NOMO-1 treated with dmso at 0.1 percent for 144 hours (cell line): Measurements from ENCODE around the gene IGF2BP3.
A peak's percentile ranks its signal among the peaks of the same experiment; 100 is the strongest.
"Not testable (repeated sequence)": the region's sequence is repeated elsewhere in the genome, so short reads cannot be mapped to it uniquely, and the experiment has no call there.

Experiments used
- DNase-seq: peaks from one replicate; lab custom pipeline; 2025; ENCODE audit not compliant: unreplicated experiment; lab: John Stamatoyannopoulos, UW

IGF2BP3 gene

DNA sequence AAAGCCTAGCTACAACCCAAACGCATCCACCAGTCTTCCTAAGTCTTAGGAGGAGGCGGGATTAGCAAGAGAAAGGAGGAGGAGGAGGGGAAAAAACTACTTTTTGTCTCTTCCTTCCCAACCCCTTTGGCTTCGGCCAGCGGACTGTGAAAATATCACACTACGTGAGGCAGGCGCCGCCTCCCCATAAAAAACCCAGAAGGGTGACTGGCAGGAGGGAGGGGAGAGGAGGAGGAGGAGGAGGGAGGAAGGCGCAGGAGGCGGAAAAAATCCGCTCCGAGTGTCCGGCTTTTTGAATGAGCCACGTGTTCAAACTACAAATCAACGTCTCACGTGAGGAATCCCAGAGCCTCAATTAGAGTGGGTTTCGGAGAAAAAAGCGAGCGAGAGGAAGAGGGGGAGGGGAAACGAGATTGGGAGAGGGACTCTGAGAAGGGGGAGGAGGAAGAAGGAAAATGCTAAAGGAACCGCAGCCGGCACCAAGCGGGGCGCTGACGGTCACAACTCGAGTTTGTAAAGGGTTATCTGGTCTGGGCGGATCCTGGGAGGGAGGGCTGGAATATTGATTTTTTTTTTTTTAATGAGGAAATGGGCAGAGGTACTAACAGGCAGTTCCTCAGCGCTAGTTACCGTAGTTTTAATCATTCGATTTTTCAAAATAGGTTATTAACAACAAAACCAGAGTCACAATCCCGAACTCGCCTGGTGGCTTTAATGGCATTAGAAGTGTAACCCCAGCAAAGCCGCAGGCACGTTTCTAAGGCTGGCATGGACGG lies at the start of gene IGF2BP3:
Gene IGF2BP3 (minus strand): TSS at position 162 of the 776 bp plus-strand sequence. CDS start 381 bp downstream, outside the sequence.
- DNase-seq: no peak

DNA sequence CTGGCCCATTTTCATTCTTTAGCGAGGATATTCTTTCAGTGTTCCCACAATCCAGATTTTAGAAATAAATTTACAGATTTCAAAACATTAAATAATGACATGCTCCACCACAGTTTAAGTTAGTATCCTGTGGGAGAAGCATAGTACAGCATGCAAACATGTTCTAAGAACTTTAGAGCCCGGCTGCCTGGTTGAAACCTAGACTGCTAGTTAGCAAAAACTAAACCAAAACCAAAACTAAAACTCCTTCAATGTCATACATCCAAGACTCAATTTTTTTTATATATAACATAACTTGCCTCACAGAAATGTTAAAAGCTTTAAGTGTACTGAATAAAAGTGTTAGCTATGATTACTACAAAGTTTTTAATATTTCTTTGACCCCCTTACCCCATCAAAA lies 44.5 kb upstream of the IGF2BP3 start:
- DNase-seq: no peak

DNA sequence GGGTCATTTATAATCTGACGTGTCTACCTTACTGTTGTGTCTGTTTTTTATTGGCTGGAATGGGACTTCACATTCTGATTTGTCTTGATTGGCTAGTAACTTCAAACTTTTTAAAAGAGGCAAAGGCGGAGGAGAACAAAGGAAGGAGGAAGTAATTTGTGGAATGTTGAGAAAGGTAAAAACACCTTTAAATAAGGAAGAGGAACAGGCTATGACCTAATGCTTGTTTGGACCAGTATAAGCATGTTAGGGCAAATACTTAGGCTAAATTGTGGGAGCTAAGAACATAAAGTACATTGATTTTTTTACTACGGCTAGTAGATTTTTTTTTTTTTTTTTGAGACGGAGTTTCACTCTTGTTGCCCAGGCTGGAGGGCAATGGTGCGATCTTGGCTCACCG lies 43.5 kb upstream of the IGF2BP3 start:
- DNase-seq: not testable (repeated sequence)

DNA sequence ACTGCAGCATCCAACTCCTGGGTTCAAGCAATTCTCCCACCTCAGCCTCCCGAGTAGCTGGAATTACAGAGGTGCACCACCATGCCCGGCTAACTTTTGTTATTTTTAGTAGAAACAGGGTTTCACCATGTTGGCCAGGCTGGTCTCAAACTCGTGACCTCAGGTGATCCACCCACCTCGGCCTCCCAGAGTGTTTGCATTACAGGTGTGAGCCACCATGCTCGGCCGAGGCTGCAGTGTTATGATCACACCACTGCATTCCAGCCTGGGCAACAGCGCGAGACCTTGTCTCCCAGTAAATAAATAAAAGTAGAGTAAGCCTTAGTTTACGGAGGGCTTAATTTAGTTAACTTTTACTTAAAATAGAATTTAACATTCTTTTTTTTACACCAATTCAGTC lies 23.7 kb upstream of the IGF2BP3 start:
- no peak for DNase-seq

DNA sequence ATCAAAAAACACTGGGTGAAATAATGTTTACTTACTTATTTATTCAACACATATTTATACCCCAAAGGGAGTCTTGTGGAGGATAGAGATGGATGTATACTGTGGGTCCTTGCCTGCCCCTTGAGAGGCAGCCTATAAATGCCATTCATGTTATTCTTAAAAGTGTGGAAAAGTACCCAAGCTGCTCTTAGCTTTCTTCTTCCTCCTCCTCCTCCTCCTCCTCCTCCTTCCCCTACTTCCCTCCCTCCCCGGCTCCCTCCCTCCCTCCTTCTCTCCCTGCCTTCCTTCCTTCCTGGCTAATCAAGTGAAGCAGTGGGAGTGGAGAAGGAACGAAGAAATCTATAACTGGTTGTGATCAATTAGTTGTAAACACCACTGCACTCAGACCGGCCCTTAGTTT lies 21.2 kb upstream of the IGF2BP3 start:
- no peak for DNase-seq

DNA sequence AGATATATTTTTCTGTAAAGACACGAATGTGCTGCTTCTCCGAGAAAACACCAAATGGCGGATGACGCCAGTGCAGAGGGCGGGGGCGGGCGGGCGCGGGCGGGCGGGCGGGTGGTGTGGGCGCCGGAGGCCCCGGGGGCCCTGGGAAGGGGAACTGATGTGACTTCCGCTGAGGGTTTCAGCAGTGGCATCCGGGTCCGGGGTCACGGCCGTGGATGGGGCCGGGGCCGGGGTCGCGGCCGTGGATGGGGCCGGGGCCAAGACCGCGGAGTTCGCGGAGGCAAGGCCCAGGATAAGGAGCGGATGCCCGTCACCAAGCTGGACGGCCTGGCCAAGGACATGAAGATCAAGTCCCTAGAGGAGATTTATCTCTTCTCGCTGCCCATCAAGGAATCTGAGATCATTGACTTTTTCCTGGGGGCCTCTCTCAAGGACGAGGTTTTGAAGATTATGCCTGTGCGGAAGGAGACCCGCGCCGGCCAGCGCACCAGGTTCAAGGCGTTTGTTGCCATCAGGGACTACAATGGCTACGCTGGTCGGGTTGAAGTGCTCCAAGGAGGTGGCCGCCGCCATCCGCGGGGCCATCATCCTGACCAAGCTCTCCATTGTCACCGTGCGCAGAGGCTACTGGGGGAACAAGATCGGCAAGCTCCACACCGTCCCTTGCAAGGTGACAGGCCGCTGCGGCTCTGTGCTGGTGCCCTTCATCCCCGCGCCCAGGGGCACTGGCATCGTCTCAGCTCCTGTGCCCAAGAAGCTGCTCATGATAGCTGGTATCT lies 20.3 kb upstream of the IGF2BP3 start:
- DNase-seq: no peak

DNA sequence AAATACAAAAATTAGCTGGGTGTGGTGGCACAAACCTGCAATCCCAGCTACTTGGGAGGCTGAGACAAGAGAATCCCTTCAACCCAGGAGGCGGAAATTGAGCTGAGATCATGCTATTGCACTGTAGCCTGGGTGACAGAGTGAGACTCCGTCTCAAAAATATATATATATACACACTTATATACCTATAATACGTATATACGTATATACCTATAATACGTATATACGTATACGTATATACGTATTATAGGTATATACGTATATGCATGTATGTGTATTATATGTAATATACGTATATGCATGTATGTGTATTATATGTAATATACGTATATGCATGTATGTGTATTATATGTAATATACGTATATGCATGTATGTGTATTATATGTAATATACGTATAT lies 18.4 kb upstream of the IGF2BP3 start:
- DNase-seq: not testable (repeated sequence)

DNA sequence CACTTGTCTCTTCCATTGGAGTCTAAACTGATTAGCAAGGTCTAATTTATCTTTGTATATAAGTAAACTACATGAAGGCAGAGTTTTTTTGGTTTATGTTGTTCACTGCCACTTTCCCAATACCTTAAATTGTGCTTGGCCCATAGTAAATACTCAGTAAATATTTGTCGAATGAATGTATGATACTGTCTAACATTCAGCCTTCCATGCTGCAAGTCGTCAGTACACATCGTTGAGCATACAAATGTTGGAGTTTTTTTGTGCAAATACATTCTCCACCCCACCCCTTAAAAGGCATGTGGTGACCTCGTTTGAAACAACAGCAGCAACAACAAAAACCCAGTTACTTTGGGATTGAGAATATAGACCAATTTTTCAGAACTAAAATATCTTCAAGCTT lies 17.4 kb upstream of the IGF2BP3 start:
- no peak for DNase-seq

DNA sequence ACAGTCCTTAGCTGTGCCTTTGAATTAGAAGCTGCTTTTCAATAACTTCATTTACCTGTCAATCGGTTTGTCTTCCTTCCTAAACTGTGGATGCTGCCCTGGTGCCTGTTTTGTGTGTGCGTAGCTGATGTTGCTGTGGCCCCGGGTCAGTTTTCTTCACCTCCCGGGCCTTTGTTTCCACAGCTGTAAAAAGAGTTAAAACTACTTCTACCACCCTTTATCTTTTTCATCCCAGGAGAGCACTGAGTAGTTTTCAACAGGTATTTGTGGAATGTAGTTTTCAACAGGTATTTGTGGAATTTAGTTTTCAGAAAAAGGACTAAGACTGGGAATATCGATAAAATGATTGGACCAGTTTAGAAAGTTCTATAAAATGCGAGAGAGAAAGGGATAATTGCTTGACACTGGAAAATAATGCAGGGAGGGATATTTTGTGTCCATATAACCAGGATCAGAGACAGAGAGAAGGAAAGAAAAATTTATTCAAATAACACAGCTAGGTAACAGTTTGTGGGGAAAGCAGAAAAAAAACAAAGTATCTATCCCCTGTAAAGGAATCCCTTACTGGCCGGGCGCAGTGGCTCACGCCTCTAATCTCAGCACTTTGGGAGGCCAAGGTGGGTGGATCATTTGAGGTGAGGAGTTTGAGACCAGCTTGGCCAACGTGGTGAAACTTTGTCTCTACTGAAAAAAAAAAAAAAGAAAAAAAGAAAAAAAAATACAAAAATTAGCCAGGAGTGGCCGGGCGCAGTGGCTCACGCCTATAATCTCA lies 15.9 kb upstream of the IGF2BP3 start:
- no peak for DNase-seq

DNA sequence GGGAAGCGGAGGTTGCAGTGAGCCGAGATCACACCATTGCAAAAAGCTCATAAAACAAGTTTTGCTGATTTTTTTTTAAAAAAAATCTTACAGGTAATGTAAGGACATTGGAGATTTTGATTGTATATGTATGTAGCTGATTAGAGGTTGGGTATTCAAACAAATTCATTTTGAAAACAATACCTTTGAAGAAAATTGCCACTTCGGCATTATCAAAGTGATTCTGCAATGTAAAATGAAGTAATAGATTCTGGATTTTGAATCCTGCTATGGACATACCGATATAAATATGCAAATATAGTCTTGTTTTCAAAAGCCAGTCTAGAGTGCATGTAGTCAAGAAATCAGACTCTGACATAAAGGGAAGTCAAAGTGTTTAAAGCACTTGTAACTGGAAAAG lies 12.4 kb upstream of the IGF2BP3 start:
- no peak for DNase-seq

DNA sequence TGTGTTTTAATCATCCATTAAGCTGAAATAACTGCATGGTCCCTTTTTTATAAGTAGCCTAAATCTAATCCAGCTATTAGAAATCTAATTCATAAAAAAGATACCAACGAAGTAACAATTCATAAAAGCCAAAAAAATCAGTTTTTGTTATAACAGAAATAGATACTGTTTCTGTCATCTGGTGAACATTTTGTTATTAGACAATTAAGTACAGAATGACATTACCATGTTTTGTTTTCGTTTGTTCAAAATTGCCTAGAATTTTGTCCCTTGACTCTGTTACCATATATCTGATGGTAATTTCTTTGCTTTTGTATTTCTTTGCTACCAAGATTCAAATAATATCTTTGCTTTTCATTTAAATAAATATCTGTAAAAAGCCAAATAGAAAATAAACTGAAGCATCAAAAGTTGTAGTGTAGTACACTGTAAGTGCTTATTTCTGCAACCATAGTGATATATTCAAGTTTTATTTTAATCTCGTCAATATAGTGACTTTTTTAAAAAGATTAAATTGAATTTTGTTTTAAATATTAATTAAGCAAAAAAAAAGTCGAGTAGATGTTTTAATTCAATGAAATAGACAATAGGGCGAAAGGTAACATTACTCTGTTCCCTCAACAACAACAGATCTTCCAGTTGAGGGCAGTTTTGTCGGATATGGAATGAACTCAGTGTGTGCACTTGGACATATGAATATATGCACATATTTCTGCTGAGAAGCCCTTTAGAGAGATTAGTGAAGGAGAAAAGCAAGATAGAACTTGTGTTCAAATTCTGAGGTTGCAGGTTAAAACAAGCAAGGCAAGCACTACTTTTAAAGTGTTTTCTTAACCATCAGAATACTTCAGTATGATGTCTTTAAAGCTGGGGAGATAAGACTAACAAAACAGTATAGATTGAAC lies 7.9 kb upstream of the IGF2BP3 start:
- no peak for DNase-seq

DNA sequence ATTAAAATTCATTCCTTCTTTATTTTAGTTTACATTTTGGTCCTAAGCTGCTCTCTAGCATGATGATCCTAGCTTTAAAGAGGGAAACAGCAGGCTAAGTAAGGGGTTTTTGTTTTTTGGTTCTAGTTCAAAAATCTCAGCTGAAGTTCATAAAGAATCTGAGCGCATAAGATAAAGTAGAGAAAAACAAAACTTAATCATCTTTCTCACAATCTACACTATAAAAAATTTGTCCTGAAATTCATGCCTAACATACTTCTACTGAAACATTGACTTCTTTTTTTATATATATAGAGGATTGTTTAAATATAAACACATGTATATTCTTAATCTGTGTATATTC lies 6.8 kb upstream of the IGF2BP3 start:
- DNase-seq: no peak

DNA sequence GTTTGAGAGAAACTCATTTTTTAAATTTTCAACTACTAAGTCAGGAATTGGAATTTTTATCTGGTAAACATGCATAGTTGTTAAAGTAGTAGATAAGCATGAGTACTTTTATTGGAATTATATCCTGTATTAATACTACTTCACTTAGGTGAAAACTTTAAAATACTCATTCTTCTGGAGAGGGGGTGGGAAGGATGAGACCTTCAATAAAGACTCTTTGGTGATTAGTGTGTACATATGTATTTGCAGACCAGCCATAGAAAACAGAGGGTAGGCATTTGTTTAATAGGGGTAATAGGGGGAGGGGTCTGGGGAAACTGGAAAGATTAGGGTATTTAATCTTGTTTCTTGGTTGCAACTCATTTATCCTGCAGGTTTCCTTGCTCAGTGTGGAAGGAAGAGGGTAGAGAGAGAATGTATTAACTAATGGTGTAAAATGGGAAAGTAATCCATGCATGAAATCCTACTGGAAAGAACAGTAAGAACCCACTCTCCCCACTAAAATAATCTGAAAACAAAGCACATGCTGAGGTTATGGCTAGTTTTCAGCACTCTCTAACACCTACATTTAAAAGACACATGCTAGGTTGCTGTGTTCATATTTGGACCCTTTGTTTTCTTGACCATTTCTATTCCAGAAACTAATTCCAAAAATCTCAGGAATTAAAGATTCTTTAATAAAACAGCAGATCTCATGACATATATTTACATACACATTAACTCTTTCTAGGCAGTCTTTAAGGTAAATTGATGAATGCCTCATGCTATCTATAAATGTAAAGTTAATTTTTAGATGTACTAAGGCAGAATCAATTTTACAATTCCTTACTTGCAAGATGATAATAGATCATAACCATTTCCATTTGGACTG lies 6.2 kb upstream of the IGF2BP3 start:
- DNase-seq: no peak

DNA sequence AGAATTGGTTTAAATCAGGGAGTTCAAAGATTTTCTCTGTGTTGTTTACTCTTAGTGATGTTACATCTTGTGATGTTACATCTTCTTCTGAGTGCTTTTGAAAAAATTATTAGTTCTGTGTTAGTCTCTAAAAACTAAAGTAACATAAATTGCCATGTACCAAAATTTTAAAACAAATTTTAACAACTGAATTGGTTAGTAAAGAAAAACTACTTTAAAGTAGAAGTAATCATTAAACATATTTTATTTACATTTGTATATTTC lies 5.2 kb upstream of the IGF2BP3 start:
- DNase-seq: no peak

DNA sequence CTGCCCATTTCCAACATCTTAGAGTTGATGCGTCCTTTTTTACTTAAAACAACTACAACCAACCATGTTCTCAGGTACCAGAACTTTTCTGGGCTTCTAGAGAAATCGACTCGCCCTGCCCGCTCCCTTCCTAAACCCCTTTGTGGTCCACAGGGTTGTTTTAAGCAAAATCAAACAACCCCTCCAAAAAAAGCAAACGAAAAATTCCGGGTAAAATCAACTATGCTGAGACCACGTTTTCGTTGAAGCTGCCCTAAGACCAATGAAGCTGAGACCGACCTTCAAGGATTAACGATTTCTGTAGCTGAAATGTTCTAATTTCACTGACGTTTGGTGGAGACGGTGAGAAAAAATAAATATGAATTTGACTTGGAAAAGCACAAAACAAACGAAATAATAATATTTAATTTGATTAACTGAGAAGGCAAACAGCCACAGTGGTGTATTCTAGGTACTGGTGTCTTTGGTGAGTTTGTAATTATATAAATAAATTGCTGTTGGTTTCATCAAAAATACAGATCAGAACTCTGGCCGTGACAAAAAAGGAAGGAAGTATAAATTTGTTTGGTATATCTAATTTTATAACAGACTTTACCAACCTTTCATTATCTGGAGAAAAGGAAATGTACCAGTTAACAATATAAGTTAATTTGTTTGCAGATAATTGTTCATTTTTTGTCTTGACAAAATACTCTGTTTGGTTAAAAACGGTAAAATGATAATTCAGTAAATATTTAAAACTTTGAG lies 4.7 kb upstream of the IGF2BP3 start:
- DNase-seq: no peak

DNA sequence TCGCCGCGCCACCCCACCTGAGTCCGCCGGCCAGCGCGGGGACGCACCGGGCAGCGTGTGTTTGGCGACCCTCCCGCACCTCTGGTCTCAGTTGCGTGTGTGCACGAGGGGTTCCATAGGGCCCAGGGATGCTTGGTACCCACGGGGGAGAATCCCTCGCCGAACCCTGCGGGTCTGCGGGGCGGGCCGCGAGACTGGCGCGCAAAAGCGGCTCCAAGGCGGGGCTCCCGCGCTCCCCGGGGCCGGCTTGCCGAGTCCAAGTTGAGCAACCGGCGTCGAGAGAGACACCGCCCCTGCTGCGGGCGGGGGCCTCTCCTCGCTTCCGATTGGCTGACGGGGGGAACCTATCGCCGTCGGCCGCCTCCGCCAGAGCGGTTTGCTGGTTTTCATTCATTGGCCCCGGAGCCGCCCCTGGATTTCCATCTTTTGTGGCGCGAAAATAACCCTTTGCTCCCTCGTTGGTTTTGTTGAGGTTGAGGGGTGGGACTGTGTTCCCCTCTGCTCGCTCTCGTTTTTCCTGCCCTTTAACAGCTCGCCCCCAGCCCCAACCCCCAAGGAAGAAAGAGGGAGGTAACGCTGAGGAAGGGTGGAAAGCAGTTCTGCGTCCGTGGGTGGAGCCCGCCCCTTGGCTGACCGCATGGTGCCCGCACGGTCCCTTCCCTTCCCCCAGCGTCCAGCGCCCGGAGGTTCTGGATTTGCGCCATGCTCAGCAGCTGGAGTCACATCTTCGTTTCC lies 4.0 kb upstream of the IGF2BP3 start:
- peak; percentile 88 for DNase-seq

DNA sequence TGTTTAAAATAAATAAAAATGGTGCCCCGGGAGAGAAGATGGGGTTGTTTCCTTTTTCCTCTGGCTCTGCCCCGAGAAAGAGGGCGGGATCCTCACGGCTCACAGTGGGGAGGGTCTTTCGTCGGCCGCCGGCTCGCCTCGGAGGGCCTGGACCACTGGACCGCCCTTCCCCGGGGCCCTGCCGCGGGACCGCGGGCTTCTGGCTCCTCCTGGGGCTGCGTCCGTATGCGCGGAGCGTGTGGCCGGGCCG lies 3.5 kb upstream of the IGF2BP3 start:
- no peak for DNase-seq

DNA sequence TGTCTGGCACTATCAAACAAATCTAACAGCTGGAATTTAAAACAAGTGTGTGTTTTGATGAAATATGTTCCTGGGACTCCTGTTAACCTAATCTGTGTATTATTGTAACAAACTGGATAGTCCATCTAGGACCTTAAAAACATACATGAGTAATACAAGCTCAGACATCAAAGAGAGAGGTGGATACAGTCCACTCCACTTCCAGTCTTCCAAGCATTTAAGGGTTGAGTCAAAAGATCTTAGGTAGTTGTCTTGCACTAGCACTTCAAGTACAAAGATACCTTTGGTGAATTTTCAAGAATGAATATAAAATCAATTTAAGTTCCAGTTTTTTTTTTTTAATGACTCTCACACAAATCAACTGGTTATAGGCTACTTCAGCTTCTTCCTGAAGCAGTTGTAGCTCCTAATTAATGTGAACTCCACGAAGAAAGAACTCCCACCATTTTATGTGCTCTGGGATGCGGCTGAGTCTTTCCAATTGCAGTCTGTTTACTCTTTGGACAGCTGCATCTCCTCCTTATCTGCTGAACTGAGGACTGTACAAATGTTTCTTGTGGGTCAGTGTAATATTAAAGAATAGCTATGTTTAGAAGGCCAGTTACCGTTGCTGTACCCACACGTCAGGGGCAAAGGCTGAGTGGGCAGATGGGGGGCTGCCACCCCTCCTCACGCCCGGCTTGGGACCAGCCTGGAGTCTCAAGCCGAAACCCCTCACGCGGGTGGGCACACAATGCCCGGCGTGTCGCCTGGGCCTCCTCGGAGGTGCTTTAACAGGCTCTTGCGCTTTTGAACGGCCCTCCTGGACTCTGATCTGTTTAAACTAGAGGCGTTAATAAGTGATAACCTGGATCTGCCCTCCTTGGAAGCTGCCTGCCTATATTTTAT lies 2.9 kb upstream of the IGF2BP3 start:
- DNase-seq: no peak
